A673 (cell line): ENCODE results near the gene ARHGEF19. TPM values are rescaled to one million over a fixed set of nuclear protein-coding genes. Genes with fewer than 3 reads are reported as not detected.
"Not testable (repeated sequence)": the region's sequence is repeated elsewhere in the genome, so short reads cannot be mapped to it uniquely, and the experiment has no call there.

ENCODE experiments used
- BruUV-seq: library from RNA; stranded (reverse); fragments of 400-500 nt; replicated peaks from 2 replicates; lab custom pipeline; 2021; lab: Mats Ljungman, UMichigan
- CTCF ChIA-PET: fragments of 300-600 bp; sonication (Branson Sonifier 250); formaldehyde crosslinking; loops from one replicate; lab custom pipeline; 2022; ENCODE audit warnings: antibody characterized with exemption; lab: Charles Lee
- POLR2A ChIA-PET: fragments of 300-600 bp; sonication (Branson Sonifier 250); formaldehyde crosslinking; loops from one replicate; lab custom pipeline; 2022; ENCODE audit warnings: antibody characterized with exemption; ENCODE audit not compliant: low non-redundant PET; lab: Charles Lee
- DNase-seq: peaks from one replicate; pipeline ENCODE4 v3.0.0-alpha.2; 2015; ENCODE audit warnings: low spot score
- H3K27ac ChIP-seq: fragments of 200-600 bp; sonication (generic); 2 replicates; pipeline ENCODE4 v1.5.1; 2016; ENCODE audit warnings: mixed run types, low read depth, mild to moderate bottlenecking, mixed read lengths, antibody characterized with exemption, low read length; ENCODE audit not compliant: poor library complexity, severe bottlenecking
- H3K27me3 ChIP-seq: fragments of 200-600 bp; sonication (generic); replicated peaks from 2 replicates; pipeline ENCODE4 v1.6.1; 2017; ENCODE audit warnings: mixed run types, low read depth, mild to moderate bottlenecking, mixed read lengths, antibody characterized with exemption, low read length; ENCODE audit not compliant: insufficient read depth, poor library complexity
- H3K36me3 ChIP-seq: fragments of 200-600 bp; sonication (generic); 2 replicates; pipeline ENCODE4 v1.6.1; 2016; ENCODE audit warnings: mixed run types, mild to moderate bottlenecking, mixed read lengths, antibody characterized with exemption, low read length; ENCODE audit not compliant: insufficient read depth, poor library complexity, severe bottlenecking
- H3K4me1 ChIP-seq: fragments of 200-600 bp; sonication (generic); 2 replicates; pipeline ENCODE4 v1.6.1; 2017; ENCODE audit warnings: mixed run types, mild to moderate bottlenecking, mixed read lengths, antibody characterized with exemption, low read length; ENCODE audit not compliant: insufficient read depth, poor library complexity, severe bottlenecking
- H3K4me3 ChIP-seq: fragments of 200-600 bp; sonication (generic); 2 replicates; pipeline ENCODE4 v1.5.1; 2016; ENCODE audit warnings: low read depth, mixed run types, mild to moderate bottlenecking, mixed read lengths, low read length; ENCODE audit not compliant: poor library complexity, severe bottlenecking
- H3K9me3 ChIP-seq: fragments of 200-600 bp; sonication (generic); 2 replicates; pipeline ENCODE4 v1.6.1; 2016; ENCODE audit warnings: mixed run types, low read depth, mild to moderate bottlenecking, mixed read lengths, antibody characterized with exemption, low read length; ENCODE audit not compliant: poor library complexity, severe bottlenecking
- CTCF ChIP-seq: fragments of 300-800, 200-600 bp; sonication (generic); conservative IDR thresholded peaks from 2 replicates; pipeline ENCODE4 v1.5.1; 2017; ENCODE audit warnings: low read depth, mild to moderate bottlenecking, antibody characterized with exemption, low read length, moderate library complexity, mixed read lengths
- EZH2 ChIP-seq: fragments of 200-600 bp; sonication (generic); IDR thresholded peaks from 2 replicates; pipeline ENCODE4 v1.6.1; 2017; ENCODE audit warnings: borderline replicate concordance, low read depth, mild to moderate bottlenecking, mixed read lengths, antibody characterized with exemption, low read length; ENCODE audit not compliant: poor library complexity, severe bottlenecking
- intact Hi-C: fragments of 100-400 bp; cut with micrococcal nuclease; formaldehyde crosslinking; loops from one replicate; pipeline ENCODE4 v1.10.0; 2022; ENCODE audit not compliant: unreplicated experiment
- total RNA-seq: library from RNA; stranded (reverse); gene quantifications from 2 replicates; pipeline ENCODE4 v1.2.3, GENCODE V29; 2021

ARHGEF19 gene
- total RNA-seq, 1 experiment from 2014 or later = 5.2 TPM

DNA sequence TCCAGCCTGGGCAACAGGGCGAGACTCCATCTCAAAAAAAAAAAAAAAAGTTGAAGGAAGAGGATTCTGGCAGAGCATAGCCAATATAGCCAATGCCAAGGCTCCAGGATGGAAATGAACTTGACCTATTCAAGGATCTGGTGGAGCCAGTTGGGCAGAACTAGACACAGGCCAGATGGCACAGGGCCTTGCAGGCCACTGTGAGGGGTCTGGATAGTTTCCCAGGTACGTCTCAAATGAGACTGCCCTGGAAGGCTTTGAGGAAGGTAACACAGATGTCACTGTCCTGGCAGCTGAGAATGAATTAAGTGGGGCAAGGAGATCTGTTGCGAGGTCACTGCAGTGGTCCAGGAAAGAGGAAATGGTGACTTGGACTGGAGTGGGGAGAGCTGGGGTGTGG, 12.0 kb upstream of the ARHGEF19 start:
- TF ChIP-seq CTCF = no peak
- no peak for TF ChIP-seq EZH2
- Histone ChIP-seq H3K4me3 (no peak overlapping the region), H3K9me3 (no peaks in the 10 kb centered on the region), H3K27me3 (no peaks in the 10 kb centered on the region), H3K27ac (no peak overlapping the region), H3K36me3 (no peaks in the 10 kb centered on the region), H3K4me1 (no peaks in the 10 kb centered on the region)
- CTCF ChIA-PET = no interaction called here
- POLR2A ChIA-PET = no interaction called here
- intact Hi-C loops = no loop called here
- BruUV-seq = no TSS peak
- no peak for DNase-seq

GRCh38 chr1:16222716-16223115, 10.3 kb upstream of the ARHGEF19 start:
- DNase-seq, H3K27me3 ChIP-seq, H3K4me3 ChIP-seq, H3K27ac ChIP-seq, intact Hi-C loops, BruUV-seq, H3K9me3 ChIP-seq, H3K36me3 ChIP-seq, CTCF ChIA-PET, H3K4me1 ChIP-seq: not testable (repeated sequence)
- POLR2A ChIA-PET = interaction anchor here (0.7 kb wide), 1 partner anchor 59 kb away, joined by 5 read pairs; no protein-coding TSS in a partner anchor

DNA sequence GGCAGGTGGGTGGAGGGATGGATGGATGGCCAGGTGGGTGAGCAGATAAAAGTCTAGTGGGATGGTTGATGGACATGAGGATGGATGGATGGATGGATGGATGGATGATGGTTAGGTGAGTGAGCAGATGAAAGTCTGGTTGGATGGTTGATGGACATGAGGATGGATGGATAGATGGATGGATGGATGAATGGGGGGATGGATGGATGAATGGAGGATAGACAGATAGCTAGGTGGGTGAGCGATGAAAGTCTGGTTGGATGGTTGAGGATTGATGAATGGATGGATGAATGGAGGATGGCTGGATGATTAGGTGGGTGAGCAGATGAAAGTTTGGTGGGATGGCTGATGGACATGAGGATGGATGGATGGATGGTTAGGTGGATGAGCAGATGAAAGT, 9.0 kb upstream of the ARHGEF19 start:
- peaks cover 4% of the 10 kb centered on the region for H3K4me1 ChIP-seq
- no peaks in the 10 kb centered on the region for H3K36me3 ChIP-seq
- H3K27me3 ChIP-seq = no peaks in the 10 kb centered on the region
- no peak overlapping the region for H3K4me3 ChIP-seq
- H3K27ac ChIP-seq = no peak overlapping the region
- TF ChIP-seq CTCF (no peak), EZH2 (no peak)
- no TSS peak for BruUV-seq
- ChIA-PET CTCF (interaction anchor here (0.5 kb wide), 1 partner anchor 155 kb away, joined by 5 read pairs; no protein-coding TSS in a partner anchor), POLR2A (no interaction called here)
- DNase-seq = no peak
- intact Hi-C loops = no loop called here
- H3K9me3 ChIP-seq = no peaks in the 10 kb centered on the region

- Histone ChIP-seq H3K9me3 (no peaks in the 10 kb centered on the region), H3K4me3 (no peak overlapping the region), H3K36me3 (no peaks in the 10 kb centered on the region), H3K4me1 (peaks cover 5% of the 10 kb centered on the region), H3K27me3 (no peaks in the 10 kb centered on the region), H3K27ac (no peak overlapping the region)
- BruUV-seq = no TSS peak
- DNase-seq = no peak
- POLR2A ChIA-PET = interaction anchor here (0.7 kb wide), 1 partner anchor 17 kb away, joined by 3 read pairs; no protein-coding TSS in a partner anchor
- intact Hi-C loops = no loop called here
- TF ChIP-seq EZH2 (no peak), CTCF (no peak)
- CTCF ChIA-PET = no interaction called here
Measured at GRCh38 chr1:16219968-16220500, 7.6 kb upstream of the ARHGEF19 start.
